GM19238 (cell line): ENCODE results near the gene NDUFA13.

Experiments
- DNase-seq: peaks from one replicate; pipeline ENCODE4 v3.0.0; 2011; ENCODE audit warnings: low spot score; ENCODE audit not compliant: insufficient read length

Gene NDUFA13

DNA sequence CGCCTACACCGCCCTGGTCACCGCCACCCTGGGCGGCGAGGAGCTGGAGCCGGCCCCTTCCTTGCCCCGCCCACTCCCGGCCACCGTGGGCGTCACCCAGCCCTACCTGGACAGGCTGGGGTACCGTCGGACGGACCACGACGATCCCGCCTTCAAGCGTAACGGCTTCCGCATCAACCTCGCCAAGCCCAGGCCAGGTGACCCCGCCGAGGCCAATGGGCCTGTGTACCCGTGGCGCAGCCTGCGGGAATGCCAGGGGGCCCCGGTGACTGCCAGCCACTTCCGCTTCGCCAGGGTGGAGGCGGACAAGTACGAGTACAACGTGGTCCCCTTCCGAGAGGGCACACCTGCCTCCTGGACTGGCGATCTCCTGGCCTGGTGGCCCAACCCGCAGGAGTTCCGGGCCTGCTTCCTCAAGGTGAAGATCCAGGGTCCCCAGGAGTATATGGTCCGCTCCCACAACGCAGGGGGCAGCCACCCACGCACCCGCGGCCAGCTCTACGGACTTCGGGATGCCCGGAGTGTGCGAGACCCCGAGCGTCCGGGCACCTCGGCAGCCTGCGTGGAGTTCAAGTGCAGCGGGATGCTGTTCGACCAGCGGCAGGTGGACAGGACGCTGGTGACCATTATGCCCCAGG lies 29.0 kb downstream of the NDUFA13 start:
- no peak for DNase-seq

- DNase-seq: no peak
Measured at GRCh38 chr19:19545707-19546106, 29.7 kb downstream of the NDUFA13 start.

DNA sequence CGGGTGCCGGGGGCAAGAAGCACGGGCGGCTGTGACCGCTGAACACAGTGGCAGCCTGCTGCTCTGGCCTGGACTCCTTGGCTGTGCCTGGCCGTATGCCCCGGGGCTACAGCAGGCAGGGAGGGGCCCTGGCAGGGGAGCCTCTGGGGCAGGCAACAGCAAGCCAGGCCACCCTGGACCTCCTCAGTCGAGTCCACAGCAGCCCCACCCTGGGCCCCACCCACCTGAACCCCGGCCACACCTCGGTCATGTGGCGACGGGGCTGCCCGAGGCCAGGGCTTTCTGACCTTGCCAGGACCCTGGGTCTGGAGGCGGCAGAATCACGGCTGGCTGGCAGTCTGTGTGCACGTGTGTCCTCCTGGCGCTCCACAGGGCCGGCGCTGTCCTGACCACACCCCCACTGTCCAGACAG lies 30.7 kb downstream of the NDUFA13 start:
- no peak for DNase-seq

- DNase-seq: no peak
Measured at GRCh38 chr19:19547674-19548336, 31.8 kb downstream of the NDUFA13 start.

DNA sequence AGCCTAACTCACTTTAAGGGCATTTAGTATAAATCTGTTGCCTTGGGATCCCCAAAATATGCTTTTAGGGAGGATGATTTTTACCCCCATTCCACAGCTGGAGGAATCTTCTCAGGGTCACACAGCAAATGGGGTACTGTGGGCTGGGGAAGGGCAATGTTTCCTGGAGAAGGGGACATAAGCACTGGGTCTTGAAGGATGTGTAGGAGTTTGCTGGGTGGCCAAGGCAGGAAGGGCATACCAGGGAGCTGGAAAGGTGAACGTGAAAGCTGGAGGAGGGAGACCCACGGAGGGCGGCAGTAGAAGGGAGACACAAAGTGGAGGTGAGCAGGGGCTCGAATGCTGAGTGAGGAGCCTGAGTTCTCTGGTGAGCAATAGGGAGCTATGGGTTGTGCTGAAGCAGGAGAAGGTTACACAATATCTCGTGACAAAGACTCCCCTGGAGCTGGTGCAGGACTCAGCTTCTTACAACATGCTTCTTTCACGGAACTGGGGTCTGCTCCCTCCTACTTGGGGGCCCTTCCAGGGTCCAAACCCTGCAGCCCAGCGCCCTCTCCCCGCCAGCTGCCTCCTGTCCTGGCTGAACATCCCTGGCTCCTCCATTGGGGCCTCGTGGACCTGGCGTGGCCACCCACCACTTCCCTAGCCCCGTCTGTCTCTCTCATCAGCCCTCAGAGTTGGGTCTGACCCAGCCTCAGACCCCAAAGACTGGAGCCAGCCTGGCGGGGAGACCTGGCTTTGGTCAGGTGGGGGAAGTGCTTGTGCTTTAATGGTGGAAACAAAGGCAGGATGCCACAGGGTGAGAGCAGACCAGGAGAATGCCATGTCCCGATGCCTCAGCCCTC lies 33.1 kb downstream of the NDUFA13 start:
- no peak for DNase-seq

- no peak for DNase-seq
Measured at GRCh38 chr19:19549804-19550464, 33.9 kb downstream of the NDUFA13 start.

DNA sequence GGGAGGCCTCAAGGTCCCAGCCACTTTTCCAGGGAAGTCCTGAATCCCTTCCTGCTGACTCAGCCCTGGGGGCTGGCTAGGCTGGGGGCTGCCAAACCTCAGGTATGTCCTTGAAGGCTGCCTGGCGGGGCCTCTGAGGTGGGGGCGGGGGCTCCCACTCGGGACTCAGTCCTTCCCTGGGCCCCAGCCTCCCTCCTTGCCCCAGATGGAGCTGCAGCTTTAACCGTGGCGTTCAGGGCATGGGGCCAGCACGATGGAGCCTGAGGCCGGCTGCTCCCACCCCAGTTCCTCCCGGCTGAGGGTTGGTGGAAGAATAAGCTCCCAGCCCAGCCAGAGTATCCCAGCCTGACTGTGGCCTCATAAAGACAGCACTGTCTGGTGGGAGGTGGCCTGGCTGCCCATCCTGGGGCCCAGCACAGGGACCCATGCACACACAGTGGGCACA lies 34.5 kb downstream of the NDUFA13 start:
- no peak for DNase-seq

DNA sequence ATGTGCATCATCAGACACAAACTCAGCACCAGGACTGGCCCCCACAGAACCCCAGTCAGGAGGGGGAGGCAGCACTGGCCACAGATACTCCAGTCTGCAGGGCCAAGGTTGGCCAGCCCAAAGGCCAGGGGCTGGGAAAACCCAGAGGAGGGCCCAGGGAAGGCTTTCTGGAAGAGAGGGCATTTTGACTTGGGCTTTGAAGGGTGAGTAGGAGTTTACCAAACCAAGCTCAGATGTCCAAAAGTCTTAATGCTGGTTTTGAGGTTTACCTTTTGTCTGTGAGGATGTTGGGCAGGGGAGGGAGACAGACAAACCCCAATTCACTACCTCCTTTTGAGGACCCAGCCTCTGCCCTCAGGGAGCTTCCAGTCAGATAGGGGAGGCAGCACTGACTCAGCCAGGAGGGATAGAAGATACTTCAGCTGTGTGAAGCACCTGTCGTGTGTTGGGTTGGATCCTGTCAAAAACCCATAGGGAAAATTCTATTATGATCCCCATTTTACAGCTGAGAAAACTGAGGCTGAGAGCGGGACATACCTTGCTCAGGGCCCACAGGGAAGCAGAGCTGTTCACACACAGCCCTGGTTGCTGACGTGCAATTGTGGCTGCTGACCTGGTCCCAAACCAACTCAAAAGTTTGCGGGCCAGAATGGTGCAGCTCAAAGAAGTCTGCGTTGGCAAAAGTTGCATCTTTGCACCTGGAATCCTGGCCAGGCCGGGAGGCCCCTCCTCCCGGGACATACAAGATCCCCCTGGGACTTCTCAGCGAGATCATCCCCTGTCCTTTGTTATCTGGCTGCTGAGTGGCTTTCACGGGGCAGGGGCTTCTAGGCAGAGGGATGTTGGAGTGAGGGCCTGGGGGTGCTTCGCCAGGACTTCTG lies 35.2 kb downstream of the NDUFA13 start:
- no peak for DNase-seq

DNA sequence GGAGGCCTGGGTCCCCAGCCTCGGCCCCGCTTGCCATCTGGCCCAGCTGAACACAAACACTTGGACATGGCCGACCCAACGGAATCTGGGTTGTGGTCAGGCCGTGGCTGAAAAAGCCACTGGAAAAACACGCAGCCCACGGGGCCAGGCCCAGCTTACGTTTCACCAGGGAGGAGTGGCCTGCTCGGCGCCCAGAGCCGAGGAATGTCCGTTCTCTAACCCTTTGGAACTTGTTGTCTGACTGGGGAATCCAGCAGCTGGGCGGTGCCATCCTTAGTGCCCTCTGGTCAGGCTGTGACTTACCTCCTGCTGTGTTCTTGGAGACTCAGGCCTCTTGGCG lies 35.8 kb downstream of the NDUFA13 start:
- no peak for DNase-seq

GRCh38 chr19:19552798-19553197 lies 36.8 kb downstream of the NDUFA13 start:
- DNase-seq: no peak

DNA sequence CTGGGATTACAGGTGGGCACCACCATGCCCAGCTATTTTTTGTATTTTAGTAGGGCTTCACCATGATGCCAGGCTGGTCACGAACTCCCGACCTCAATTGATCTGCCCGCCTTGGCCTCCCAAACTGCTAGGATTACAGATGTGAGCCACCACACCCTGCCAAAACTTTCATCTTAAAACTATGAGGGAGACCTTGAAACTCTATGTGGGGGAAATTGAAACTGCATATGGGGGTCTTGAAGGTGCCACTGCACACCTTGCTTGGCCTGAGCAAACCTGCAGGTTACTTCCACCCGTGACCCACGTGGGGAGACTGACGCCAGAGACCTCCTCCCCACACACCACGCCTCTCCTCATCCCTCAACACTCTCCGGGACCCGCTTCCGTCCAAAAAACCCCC lies 37.6 kb downstream of the NDUFA13 start:
- no peak for DNase-seq

DNA sequence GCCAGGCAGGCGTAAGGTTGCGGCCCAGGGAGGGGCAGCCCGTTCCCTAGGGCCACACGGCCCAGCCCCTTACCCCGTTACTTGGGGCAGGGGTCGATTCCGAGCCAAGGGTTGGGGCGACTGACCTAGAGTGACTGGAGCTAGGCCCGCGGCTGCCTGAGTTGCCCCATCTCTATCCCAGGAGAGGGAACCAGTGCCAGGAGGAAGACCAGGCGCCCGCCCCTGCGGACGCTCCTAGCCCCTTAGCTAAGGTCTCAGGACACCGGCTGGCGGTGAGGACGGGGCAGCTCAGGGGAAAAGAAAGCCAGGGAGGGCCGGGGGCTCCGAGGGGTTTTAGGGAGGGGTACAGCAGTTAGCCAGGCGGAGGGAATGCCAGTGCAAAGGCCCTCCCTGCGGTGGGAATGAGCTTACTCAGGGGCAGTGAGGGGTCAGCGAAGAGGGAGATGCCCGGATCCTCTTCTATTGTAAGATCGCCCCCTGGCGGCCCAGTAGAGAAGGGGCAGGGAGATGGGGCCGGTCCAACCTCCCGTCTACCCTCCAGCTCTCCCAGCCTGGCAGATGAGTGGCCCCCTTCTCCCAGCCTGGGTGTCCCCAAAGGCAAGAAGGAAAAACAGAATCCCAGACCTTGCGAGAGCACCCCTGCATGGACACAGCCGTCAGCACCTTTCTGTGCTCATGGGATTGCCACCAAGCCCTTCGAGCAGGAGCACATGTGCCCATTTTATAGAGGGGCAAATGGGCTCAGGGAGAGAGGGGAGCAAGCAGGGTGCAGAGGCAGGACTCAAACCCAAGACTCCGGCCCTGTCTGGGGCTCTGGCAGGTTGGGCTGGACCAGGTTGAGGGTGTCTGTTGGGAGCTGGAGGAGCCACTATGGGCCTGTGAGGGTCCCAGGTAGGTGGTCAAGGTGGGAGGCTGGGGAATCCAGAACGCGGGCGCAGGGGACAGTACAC lies 38.3 kb downstream of the NDUFA13 start:
- no peak for DNase-seq

DNA sequence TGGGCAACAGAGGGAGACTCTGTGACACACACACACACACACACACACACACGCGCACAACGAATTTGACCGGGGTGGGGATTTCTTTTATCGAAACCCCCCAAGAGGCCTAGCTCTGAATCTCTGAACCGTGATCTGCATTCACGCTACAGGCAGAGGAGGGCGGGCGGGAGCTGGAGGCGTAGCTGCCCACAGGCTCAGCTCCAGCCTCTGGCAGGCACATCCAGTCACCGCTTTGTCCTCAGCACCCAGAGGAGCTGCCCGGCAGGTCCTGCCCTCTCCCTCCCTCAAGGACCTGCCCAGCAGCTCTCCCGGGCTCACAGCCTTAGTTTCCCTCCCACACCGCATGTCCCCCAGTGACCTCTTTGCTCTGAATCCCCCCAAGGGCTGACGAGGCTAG lies 42.0 kb downstream of the NDUFA13 start:
- DNase-seq: no peak

DNA sequence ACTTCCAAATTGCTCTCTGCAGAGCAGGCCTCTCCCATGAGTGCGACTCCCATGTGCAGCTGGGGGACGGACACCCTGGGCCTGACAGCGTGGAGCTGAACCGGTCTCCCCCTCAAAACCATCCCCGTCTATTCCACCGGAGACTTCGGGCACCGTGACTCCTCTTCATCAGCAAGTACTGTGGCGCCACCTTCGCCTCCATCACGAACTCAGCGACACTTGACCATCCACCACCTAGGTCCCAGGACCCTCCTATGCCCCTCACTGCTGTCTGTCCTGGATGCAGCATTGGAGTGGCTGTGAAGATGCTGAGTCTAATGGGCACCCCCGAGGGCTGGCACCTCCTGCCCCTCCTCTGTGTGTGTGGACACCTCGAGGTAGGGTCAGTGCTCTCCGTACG lies 42.6 kb downstream of the NDUFA13 start:
- no peak for DNase-seq

- DNase-seq: no peak
Measured at GRCh38 chr19:19559931-19560330, 43.9 kb downstream of the NDUFA13 start.

DNA sequence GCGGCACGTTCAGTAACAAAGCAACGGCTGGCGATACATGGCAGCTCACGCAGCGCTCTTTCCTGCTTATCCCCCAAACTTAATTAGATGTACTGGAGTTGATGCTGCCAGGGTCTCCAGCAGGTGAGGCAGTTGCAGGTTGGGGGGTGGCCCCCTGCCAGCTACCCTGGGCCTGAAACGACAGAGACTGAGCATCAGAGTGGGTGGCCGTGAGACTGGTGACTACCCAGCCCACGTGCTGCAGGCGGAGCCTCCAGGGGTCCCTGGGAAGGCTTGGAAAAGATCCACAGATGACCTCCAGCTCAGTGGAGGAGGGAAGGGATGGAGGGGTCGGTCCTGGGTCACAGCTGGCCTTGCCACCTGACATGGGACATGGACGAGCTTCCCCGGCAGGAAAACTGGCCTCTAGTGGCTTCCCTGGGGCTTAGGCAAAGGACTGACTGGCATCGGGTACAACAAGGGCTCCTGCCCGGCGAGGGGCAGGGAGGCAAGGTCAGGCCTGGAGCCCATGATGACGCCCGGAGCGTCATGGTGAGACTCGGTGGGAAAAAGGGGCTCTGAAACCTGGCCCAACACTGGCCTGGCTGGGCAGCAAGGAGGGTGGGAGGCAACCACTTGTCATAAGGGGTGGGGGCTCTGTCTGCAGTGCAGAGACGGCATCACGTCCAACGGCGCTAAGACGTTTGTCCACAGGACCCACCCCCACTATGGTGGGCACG lies 46.1 kb downstream of the NDUFA13 start:
- DNase-seq: no peak

- no peak for DNase-seq
Measured at GRCh38 chr19:19562665-19563347, 46.8 kb downstream of the NDUFA13 start.

GRCh38 chr19:19563348-19563848 lies 47.4 kb downstream of the NDUFA13 start:
- no peak for DNase-seq
